ENCODE measurements around the gene ZIC3. TPM values are rescaled to one million over a fixed set of nuclear protein-coding genes. Genes with fewer than 3 reads are reported as not detected.

ZIC3 gene
- total and polyA plus RNA-seq, 10 of the 15 experiments (the other 5 are each of a cell fraction or from before 2014, with no cell fraction given) = 0.07 TPM; not detected in 9

- no peak for TF ChIP-seq SMAD5 (IDR thresholded peaks at IDR 0.05; ENCODE audit: low read depth)
- TF ChIP-seq HSF1 (IDR thresholded peaks at IDR 0.05; ENCODE audit: low read depth, low read length) = no peak
- TF ChIP-seq ZBTB11 (CRISPR knock-in tag; IDR thresholded peaks at IDR 0.05) = no peak
- no peak for TF ChIP-seq ATF7 (IDR thresholded peaks at IDR 0.05; ENCODE audit: low read depth)
- TF ChIP-seq EZH2 (IDR thresholded peaks at IDR 0.05; ENCODE audit: borderline replicate concordance, control insufficient read depth, low read depth, low read length) = no peak
- TF ChIP-seq CEBPB (IDR thresholded peaks at IDR 0.05; ENCODE audit: borderline replicate concordance in 1 of 2, low read depth in 2 of 2, low read length in 2 of 2) = no peak
- no peak for TF ChIP-seq IRF5 (IDR thresholded peaks at IDR 0.05; ENCODE audit: borderline replicate concordance)
- TF ChIP-seq RCOR1 (conservative IDR thresholded peaks at IDR 0.05; ENCODE audit: low read depth, low read length) = no peak
These were observed 21.2 kb downstream of the ZIC3 start (continued) for GRCh38 chrX:137587151-137587550.

Measured in GM12878 (cell line).